Parathyroid adenoma (tissue), 2 donors: ENCODE results near the gene DHX32.

Experiments used
- H2AFZ ChIP-seq: fragments of 300-600 bp; sonication (generic); one replicate; pipeline ENCODE4 v1.7.0; 2017; ENCODE audit warnings: antibody characterized with exemption, mild to moderate bottlenecking
- H3K27ac ChIP-seq: fragments of 300-600 bp; sonication (generic); one replicate; pipeline ENCODE4 v1.7.0; 2017
- H3K27me3 ChIP-seq: fragments of 300-600 bp; sonication (generic); one replicate; pipeline ENCODE4 v1.7.0; 2017; ENCODE audit warnings: low read length; ENCODE audit not compliant: control insufficient read depth, insufficient read depth
- H3K36me3 ChIP-seq: fragments of 300-600 bp; sonication (generic); one replicate; pipeline ENCODE4 v1.7.0; 2017; ENCODE audit warnings: low read length; ENCODE audit not compliant: control insufficient read depth, insufficient read depth
- H3K4me1 ChIP-seq: fragments of 300-600 bp; sonication (generic); one replicate; pipeline ENCODE4 v1.7.0; 2017; ENCODE audit warnings: control low read depth
- H3K4me2 ChIP-seq: fragments of 300-600 bp; sonication (generic); one replicate; pipeline ENCODE4 v1.7.0; 2017; ENCODE audit warnings: low read length
- H3K4me3 ChIP-seq: fragments of 300-600 bp; sonication (generic); one replicate; pipeline ENCODE4 v1.7.0; 2017; ENCODE audit warnings: low read depth, low read length
- H3K79me2 ChIP-seq: fragments of 300-600 bp; sonication (generic); one replicate; pipeline ENCODE4 v1.7.0; 2017; ENCODE audit warnings: control low read depth
- H3K9ac ChIP-seq: fragments of 300-600 bp; sonication (generic); one replicate; pipeline ENCODE4 v1.7.0; 2017; ENCODE audit warnings: mild to moderate bottlenecking
- H3K9me3 ChIP-seq: fragments of 300-600 bp; sonication (generic); one replicate; pipeline ENCODE4 v1.7.0; 2017; ENCODE audit warnings: low read length; ENCODE audit not compliant: control insufficient read depth
- TF ChIP-seq, protein P1 (sequence below): fragments of 300-600 bp; sonication (generic); IDR thresholded peaks from one replicate; pipeline ENCODE4 v1.7.0; 2017; ENCODE audit warnings: antibody characterized with exemption, mild to moderate bottlenecking
- donor health status: primary hyperparathyroidism.

DHX32 gene

DNA sequence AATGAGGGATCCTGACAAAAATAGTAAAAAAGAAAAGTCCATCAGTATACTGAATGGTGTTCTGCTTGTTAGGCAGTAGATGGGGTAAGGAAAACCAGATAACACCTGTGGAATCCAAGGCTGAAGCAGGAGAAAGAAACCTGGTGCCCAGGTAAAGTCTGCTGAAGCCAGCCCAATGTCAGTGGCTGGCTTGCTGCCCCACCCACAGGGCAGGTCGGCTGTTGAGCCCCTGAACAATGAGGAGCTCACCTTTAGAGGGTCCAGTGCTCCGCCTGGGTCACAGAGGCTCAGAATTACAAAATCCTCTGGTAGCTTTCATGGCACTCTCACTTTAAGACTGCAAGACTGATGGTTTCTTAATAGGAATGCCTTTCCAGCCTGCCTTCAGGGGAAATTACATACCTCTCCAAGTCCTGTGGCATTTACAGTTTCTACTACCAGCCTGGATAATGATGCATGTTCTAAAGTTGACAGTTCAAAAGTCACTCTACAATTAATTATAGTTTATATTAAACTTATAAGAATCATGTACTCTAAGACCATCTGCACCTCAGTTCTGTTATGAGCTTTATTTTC is 23.8 kb downstream of the DHX32 start:
- Histone ChIP-seq H3K27me3 (no peaks in the 10 kb centered on the region), H3K9ac (no peak overlapping the region), H3K4me1 (no peaks in the 10 kb centered on the region), H3K9me3 (no peaks in the 10 kb centered on the region), H3K27ac (no peak overlapping the region), H3K4me2 (no peak overlapping the region), H2AFZ (no peak overlapping the region), H3K36me3 (no peaks in the 10 kb centered on the region), H3K4me3 (no peak overlapping the region), H3K79me2 (no peaks in the 10 kb centered on the region)
- TF ChIP-seq, protein P1, sequence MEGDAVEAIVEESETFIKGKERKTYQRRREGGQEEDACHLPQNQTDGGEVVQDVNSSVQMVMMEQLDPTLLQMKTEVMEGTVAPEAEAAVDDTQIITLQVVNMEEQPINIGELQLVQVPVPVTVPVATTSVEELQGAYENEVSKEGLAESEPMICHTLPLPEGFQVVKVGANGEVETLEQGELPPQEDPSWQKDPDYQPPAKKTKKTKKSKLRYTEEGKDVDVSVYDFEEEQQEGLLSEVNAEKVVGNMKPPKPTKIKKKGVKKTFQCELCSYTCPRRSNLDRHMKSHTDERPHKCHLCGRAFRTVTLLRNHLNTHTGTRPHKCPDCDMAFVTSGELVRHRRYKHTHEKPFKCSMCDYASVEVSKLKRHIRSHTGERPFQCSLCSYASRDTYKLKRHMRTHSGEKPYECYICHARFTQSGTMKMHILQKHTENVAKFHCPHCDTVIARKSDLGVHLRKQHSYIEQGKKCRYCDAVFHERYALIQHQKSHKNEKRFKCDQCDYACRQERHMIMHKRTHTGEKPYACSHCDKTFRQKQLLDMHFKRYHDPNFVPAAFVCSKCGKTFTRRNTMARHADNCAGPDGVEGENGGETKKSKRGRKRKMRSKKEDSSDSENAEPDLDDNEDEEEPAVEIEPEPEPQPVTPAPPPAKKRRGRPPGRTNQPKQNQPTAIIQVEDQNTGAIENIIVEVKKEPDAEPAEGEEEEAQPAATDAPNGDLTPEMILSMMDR = no peak

DNA sequence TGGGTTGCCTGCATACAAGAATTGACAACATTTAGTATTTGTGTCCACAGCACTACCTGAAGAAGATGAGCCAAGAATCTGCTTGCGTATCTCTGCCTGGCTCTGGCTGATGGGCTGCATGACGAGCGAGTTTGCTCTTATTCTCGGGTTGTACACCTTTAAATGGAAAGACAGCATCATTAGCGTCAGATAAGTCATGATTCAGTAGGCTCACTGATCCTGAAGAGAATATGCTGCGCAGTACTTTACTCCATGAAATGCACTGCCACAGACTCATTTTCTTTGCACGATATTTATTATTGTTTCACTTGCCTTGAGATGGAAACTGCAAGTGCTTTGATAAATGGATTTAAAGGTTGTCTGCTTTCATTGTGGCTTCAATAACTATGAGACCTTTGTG is 28.6 kb downstream of the DHX32 start:
- Histone ChIP-seq H3K36me3 (no peaks in the 10 kb centered on the region), H3K27ac (no peak overlapping the region), H3K27me3 (no peaks in the 10 kb centered on the region), H2AFZ (no peak overlapping the region), H3K79me2 (peaks cover 2% of the 10 kb centered on the region), H3K4me1 (no peaks in the 10 kb centered on the region), H3K9ac (no peak overlapping the region), H3K4me3 (no peak overlapping the region), H3K9me3 (no peaks in the 10 kb centered on the region), H3K4me2 (no peak overlapping the region)
- TF ChIP-seq, protein P1 = no peak

DNA sequence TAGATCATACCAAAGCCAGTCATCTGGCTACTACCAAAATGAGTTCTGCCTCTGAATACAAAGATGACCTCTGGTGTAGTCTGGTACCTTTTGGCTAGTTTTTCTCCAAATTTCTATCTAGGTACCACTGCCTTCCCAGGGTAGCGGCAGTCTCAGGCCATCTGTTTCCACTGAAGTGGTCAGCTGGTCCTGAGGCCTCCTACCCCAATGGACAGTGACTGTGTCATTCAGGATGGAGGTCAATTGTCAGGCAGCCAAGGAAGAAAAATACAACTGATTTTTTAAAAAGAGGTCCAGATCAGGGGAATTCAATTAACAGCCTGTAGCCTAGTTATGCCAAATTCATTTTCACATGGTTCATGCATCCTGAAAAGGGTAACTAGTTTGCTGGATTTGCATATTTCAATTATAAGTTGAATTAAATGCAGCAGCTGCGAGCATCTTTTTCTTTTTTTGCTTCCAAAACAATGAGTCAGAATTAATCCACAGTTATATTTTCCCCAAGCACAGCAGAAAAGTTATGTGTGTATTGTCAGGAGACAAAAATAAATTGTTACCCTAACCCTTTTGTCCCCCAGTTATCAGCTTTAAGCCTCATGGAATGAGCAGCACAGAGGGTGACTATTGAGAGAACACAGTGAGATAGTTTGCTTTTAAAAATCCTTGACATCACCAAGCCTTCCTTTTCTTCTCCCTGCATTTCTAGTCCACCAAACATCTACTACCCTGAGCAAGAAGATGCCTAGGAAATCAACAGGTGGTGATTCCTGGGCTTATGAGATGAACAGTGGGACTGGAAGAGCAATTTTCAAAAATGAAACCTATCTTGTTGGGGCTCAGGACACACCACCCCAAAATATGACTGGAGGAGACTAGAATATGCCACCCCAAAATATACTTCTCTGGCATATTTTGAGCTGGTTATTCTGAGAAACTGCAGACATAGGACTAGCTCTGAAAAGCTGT is 30.0 kb downstream of the DHX32 start:
- no peak overlapping the region for H3K27ac ChIP-seq

DNA sequence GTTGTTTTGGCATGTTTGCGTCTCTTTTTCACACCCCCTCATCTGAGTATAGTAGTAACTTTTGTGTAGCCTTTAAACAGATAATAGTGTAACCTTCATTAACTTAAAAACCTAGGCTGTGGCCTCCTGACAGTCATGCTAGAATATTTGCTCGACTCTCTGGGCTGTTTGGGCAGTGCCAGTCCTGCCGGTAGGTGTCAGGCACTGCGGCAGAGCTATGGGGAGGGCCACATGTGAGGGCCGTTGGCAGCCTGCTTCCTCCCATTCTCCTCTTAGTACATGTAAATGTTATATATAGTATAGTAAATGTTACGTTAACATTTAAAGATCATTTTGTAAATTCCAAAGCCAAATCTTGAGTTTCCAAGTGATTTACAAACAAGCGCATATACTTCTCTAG is 31.6 kb downstream of the DHX32 start:
- H3K36me3 ChIP-seq = no peaks in the 10 kb centered on the region

More for the DNA sequence above, 30.0 kb downstream of the DHX32 start:
- Histone ChIP-seq H3K36me3 (no peaks in the 10 kb centered on the region), H3K27me3 (no peaks in the 10 kb centered on the region), H3K9ac (no peak overlapping the region), H2AFZ (no peak overlapping the region), H3K79me2 (peaks cover 2% of the 10 kb centered on the region), H3K9me3 (no peaks in the 10 kb centered on the region), H3K4me3 (no peak overlapping the region), H3K4me2 (no peak overlapping the region), H3K4me1 (no peaks in the 10 kb centered on the region)
- TF ChIP-seq, protein P1 = no peak

More for the DNA sequence above, 31.6 kb downstream of the DHX32 start:
- no peak overlapping the region for H3K27ac ChIP-seq
- TF ChIP-seq, protein P1 = no peak
- H3K9ac ChIP-seq = no peak overlapping the region
- no peak overlapping the region for H2AFZ ChIP-seq
- no peaks in the 10 kb centered on the region for H3K4me1 ChIP-seq
- no peaks in the 10 kb centered on the region for H3K9me3 ChIP-seq
- no peak overlapping the region for H3K4me3 ChIP-seq
- H3K27me3 ChIP-seq = no peaks in the 10 kb centered on the region
- H3K4me2 ChIP-seq = no peak overlapping the region
- peaks cover 2% of the 10 kb centered on the region for H3K79me2 ChIP-seq
